LNCaP clone FGC (cell line): ENCODE measurements around the gene VAV1.

Experiments used
- DNase-seq: peaks from one replicate; pipeline ENCODE4 v3.0.0-alpha.2; 2011; ENCODE audit warnings: low read depth
- H3K4me3 ChIP-seq: 2 replicates; pipeline ENCODE4 v1.5.1; 2011; ENCODE audit warnings: mild to moderate bottlenecking, low read depth, low read length, control low read depth
- CTCF ChIP-seq: IDR thresholded peaks from 2 replicates; pipeline ENCODE4 v1.5.1; 2012; ENCODE audit warnings: mild to moderate bottlenecking; ENCODE audit not compliant: control insufficient read depth, insufficient read depth; ENCODE audit errors: extremely low read depth

Gene VAV1

GRCh38 chr19:6894313-6894712, 121.8 kb downstream of the VAV1 start:
- no peak overlapping the region for H3K4me3 ChIP-seq
- DNase-seq, result no peak
- TF ChIP-seq CTCF, result no peak

GRCh38 chr19:6903446-6903845, 130.9 kb downstream of the VAV1 start:
- H3K4me3 ChIP-seq, result no peak overlapping the region
- no peak for DNase-seq
- no peak for TF ChIP-seq CTCF

GRCh38 chr19:6906559-6907060, 134.1 kb downstream of the VAV1 start:
- no peak for TF ChIP-seq CTCF
- no peak for DNase-seq
- no peak overlapping the region for H3K4me3 ChIP-seq
